ENCODE data around the gene RUNX1.

RUNX1 gene

GRCh38 chr21:35035581-35035980 is 13.5 kb downstream of the RUNX1 start:
- no peak for DNase-seq

GRCh38 chr21:35035116-35035515 is 14.0 kb downstream of the RUNX1 start:
- no peak for DNase-seq

GRCh38 chr21:35034203-35034926 is 14.7 kb downstream of the RUNX1 start:
- no peak for DNase-seq

- DNase-seq = no peak
Observed at GRCh38 chr21:35032474-35033263, 16.4 kb downstream of the RUNX1 start.

- DNase-seq = no peak
Observed at GRCh38 chr21:35028451-35028978, 20.6 kb downstream of the RUNX1 start.

- peak in 1 of 2 donors; percentile 52 for DNase-seq
Observed at GRCh38 chr21:35027563-35028450, 21.3 kb downstream of the RUNX1 start.

- DNase-seq = peak; percentile 64 to 98
Observed at GRCh38 chr21:35026617-35027562, 22.2 kb downstream of the RUNX1 start.

GRCh38 chr21:35026153-35026500 is 23.0 kb downstream of the RUNX1 start:
- no peak for DNase-seq

- no peak for DNase-seq
Observed at GRCh38 chr21:35025206-35026152, 23.6 kb downstream of the RUNX1 start.

GRCh38 chr21:35024513-35024912 is 24.6 kb downstream of the RUNX1 start:
- no peak for DNase-seq

- no peak for DNase-seq
Observed at GRCh38 chr21:35024071-35024420, 25.1 kb downstream of the RUNX1 start.

GRCh38 chr21:35023396-35024070 is 25.6 kb downstream of the RUNX1 start:
- DNase-seq = no peak

GRCh38 chr21:35021546-35021945 is 27.6 kb downstream of the RUNX1 start:
- DNase-seq = no peak

GRCh38 chr21:35020902-35021301 is 28.2 kb downstream of the RUNX1 start:
- DNase-seq = no peak

GRCh38 chr21:35020436-35020835 is 28.7 kb downstream of the RUNX1 start:
- DNase-seq = no peak

- DNase-seq = no peak
Observed at GRCh38 chr21:35019631-35020032, 29.5 kb downstream of the RUNX1 start.

GRCh38 chr21:35017256-35017655 is 31.8 kb downstream of the RUNX1 start:
- DNase-seq = no peak

- DNase-seq = no peak
Observed at GRCh38 chr21:35016517-35017188, 32.4 kb downstream of the RUNX1 start.

- DNase-seq = no peak
Observed at GRCh38 chr21:35016071-35016470, 33.0 kb downstream of the RUNX1 start.
